Right ventricle myocardium superior (tissue), 1 donor: ENCODE results near the gene SLC4A3. TPM values are rescaled to one million over a fixed set of nuclear protein-coding genes. Genes with fewer than 3 reads are reported as not detected.
"Not testable (repeated sequence)": the region's sequence is repeated elsewhere in the genome, so short reads cannot be mapped to it uniquely, and the experiment has no call there.

Experiments
- ATAC-seq: fragments of 200-7000 bp; cut with Tn5 transposase; one replicate; pipeline ENCODE4 v1.9.1; 2020; ENCODE audit warnings: mild to moderate bottlenecking; ENCODE audit not compliant: poor library complexity
- DNase-seq: peaks from one replicate; pipeline ENCODE4 v3.0.0-alpha.2; 2020
- intact Hi-C: fragments of 100-400 bp; cut with DNase I; formaldehyde crosslinking; loops from one replicate; pipeline ENCODE4 v1.11.2; 2022
- total RNA-seq: library from RNA; stranded (reverse); fragmentation: NEBNext Ultra II Directional; extraction: Animal tissue kit (Norgen Biotek cat#: 25700); gene quantifications from one replicate; pipeline ENCODE4 v1.2.1, GENCODE V29; 2021
- donor health status: DM: no; HTN: yes; CAD: no; lungs with severe emphysema.

The SLC4A3 gene
- total RNA-seq, 1 donor from 2014 or later: 503 TPM

DNA sequence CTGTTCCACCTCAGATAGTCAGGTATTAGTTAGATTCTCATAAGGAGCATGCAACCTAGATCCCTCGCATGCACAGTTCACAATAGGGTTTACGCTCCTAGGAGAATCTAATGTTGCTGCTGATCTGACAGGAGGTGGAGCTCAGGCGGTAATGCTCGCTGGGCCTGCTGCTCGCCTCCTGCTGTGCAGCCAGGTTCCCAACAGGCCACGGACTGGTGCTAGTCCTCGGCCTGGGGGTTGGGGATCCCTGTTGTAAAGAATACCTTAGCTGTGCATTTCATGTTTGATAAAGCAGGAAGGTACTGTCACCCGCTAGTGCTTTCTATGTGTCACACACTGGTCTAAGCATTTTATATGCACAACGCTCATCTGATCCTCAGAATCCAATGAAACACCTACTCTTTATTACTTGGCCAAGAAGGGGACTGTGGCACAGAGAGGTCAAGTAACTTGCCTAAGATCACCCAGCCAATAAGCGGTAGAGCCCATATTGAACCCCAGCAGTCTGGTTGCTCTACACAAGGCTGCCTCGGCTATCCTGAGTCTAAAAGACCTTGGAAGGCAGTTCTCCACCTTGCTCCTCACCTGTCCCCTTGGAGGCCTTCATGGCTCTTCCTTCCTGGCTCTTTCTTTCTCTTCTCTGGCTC, 35.8 kb downstream of the SLC4A3 start:
- DNase-seq (no peak), ATAC-seq (no peak)
- intact Hi-C loops: no loop called here

DNA sequence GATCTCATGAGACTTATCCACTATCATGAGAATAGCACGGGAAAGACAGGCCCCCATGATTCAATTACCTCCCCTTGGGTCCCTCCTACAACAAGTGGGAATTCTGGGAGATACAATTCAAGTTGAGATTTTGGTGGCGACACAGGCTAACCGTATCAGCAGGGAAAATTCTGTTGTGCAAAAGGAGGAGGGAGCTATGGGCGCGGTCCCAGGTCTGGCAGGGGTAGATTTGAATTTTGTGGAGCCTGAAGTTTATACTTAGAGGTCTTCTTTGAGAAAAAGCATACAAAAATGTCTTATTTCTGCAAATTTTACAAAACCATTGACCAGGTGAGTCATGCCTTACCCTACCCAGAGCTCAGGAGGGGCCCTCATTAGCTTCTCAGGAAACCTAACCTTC, 36.6 kb downstream of the SLC4A3 start:
- intact Hi-C loops: no loop called here
- no peak for ATAC-seq
- no peak for DNase-seq

DNA sequence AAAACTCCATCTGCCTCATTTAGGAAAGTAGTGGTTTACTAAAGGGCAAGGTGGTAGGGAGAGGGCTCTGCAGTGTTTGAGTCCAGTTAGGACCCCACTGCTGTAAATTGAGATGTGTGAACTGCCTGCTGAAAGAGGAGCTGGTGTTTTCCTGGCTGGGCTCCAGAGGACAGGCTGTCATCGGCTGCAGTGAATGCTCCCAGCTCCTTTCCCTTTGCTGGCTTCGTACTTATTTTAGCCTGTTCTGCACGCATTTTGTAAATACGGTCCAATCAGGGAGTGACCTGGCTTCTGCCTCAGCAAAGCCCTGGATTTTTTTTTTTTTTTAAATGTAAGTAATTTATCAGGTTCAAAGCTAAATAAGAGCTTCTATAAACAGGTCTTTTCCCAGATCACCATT, 37.5 kb downstream of the SLC4A3 start:
- intact Hi-C loops: no loop called here
- DNase-seq (peak; percentile 82), ATAC-seq (peak; percentile 90)

DNA sequence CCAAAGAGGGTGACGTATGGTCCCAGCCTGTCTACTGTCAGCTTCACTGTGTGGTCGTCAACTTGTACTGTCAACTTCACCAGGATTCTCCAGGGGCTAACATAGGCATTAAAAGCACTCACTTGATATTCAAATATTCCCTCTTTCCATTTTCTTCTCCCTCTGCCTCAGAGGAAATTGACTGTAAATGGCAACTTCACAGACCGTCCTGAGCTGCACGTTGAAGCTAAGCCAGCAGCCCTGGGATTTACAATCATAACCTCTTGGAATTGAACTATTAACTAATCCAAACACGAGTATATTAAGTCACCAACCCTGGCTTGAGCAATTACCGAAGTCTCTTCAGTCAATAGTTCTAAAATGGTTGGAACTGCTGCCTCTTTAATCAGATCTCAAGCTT, 38.5 kb downstream of the SLC4A3 start:
- intact Hi-C loops: no loop called here
- no peak for DNase-seq
- peak; percentile 26 for ATAC-seq

DNA sequence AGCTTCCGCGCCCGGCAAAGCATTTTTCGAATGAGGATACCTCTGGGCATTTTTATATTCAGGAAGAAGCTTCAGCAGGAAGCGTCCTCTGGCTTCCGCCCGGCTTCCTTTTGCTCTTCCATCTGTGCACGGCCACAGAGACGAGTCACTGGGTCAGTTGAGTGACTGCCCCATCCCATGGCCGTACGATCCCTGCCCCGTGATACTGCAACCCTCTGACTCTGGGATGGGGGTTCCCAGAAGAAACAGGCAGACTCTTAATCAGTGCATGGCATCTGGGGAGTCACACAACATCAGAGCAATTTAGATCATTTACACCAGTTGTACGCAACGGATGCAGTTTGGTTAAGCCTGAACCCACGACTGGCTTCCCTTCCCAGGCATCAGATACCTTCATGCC, 40.9 kb downstream of the SLC4A3 start:
- ATAC-seq (no peak), DNase-seq (no peak)
- intact Hi-C loops: no loop called here

DNA sequence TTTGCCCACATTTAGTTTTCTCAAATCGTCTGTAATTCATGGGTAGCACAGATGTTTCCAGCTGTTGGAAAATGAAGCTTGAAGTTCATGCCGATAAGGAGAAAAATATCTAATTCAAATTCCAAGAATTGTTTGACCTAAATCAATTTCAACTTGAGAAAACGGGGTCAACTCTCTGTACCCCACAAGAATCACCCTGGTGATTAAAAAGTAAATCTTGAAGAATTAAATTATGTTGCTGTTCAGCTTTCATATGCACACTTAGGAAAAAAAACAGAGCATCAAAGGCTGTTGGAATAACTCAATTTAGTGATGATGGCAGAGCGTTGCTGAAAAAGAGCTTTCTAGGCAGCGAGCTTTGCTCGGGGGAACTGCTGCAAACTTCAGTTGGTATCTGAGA, 43.0 kb downstream of the SLC4A3 start:
- no peak for ATAC-seq
- DNase-seq: no peak
- intact Hi-C loops: no loop called here

DNA sequence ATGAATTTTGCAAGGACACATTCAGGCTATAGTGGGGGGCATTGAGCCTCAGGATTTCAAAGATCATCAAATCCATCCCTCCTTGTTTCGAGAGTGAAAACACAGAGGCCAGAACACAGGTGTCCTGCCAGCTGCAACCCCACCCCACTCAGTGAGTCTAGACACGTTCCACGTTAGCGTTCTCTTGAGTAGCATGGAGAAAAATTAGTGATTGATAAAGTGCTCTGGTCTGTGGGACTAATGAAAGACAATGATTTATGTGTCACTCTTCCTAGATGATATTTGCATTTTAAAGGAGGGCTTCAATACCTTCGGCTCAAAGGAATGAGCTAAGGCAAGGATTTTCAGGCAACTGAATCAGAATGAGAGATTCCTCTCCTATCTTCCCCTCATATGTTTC, 43.8 kb downstream of the SLC4A3 start:
- intact Hi-C loops: no loop called here
- ATAC-seq (no peak), DNase-seq (no peak)

DNA sequence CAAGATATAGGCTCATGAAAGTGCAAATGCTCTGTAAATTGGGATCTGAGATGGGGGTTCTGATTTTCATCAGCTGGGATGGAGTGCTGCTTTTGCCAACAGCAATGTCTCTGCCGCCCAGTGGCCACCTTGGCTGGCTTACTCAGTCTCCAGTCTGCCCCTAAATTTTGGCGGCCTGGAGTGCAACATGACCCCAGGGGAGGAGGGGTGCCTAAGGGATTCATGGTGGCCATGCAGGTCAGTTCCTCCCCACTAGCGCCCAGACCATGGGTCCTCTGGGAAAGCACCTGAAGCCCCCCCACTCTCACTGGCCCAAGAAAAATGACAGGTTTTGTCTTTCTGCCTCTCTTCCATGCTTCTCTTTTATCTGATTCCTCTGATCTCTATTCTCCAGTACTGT, 45.0 kb downstream of the SLC4A3 start:
- intact Hi-C loops: no loop called here
- DNase-seq (no peak), ATAC-seq (no peak)

DNA sequence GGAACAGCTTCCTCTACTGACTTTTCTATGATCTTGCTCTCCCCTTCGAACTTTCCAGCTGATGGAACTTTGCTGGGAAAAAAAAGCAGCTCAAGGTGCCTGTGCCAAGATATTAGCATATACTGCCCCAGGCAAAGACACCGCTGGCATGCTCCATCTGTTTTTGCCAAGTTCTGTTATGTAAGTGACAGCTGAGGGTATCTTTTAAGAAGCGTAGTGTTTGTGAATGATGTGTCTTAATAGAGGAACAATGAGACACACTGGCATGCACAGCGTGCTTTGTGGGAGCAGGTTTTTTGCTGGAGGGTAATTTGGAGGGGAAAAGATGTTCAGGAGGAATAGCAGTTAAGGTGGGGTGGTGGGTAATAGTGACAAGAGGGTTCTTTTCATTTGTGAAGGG, 47.8 kb downstream of the SLC4A3 start:
- no peak for DNase-seq
- peak; percentile 84 for ATAC-seq
- intact Hi-C loops: no loop called here

DNA sequence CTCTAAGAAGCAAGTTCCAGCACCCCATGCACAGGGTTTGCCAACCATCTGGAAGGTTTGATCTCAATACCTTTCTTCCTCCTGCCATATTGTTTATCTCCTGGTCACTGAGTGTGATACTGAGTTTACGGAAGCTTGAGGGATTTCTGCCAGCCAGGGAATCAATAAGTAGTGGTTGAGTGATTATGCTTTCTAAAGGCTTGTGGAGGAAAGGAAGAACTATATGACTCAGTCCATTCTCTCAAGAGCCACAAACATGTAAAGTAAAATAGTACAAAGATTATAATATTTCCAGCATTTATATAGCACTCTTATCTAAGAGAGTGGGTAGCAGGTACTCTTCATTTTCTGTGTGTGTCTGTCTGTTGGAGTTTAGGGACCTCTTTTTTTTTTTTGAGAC, 49.2 kb downstream of the SLC4A3 start:
- intact Hi-C loops: no loop called here
- ATAC-seq (no peak), DNase-seq (no peak)

DNA sequence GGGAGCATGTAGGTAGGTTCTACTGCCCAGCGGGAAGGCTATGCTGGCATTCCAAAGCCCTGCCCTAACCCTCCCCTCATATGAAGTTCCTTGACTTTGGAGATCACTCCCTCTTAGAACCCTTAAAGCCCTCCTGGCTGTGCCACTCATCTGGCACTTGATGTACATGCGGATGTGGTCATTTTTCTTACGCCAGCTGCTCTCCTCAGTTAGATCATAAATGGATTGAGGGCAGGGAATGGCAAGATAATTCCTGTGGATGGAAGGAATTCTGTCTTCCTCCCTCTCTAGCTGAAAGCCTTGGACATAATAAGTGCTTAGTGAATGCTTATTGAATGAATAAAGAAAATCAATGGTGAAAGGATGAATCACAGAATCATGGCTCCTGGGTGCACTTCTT, 51.6 kb downstream of the SLC4A3 start:
- intact Hi-C loops: no loop called here
- ATAC-seq: no peak
- no peak for DNase-seq

DNA sequence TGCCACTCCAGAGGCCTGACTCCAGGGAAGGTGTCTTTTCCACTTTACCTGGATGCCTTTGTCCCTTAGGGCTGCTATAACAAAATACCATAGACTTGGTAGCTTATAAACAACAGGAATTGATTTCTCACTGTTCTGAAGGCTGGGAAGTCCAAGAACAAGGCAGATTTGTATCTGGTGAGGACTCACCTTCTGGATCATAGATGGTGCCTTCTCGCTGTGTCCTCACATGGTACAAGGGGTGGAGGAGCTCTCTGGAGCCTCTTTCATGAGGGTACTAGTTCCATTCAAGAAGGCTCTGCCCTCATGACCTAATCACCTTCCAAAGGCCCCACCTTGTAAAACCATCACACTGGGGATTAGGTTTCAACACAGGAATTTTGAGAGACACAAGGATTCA, 52.1 kb downstream of the SLC4A3 start:
- DNase-seq: no peak
- intact Hi-C loops: no loop called here

DNA sequence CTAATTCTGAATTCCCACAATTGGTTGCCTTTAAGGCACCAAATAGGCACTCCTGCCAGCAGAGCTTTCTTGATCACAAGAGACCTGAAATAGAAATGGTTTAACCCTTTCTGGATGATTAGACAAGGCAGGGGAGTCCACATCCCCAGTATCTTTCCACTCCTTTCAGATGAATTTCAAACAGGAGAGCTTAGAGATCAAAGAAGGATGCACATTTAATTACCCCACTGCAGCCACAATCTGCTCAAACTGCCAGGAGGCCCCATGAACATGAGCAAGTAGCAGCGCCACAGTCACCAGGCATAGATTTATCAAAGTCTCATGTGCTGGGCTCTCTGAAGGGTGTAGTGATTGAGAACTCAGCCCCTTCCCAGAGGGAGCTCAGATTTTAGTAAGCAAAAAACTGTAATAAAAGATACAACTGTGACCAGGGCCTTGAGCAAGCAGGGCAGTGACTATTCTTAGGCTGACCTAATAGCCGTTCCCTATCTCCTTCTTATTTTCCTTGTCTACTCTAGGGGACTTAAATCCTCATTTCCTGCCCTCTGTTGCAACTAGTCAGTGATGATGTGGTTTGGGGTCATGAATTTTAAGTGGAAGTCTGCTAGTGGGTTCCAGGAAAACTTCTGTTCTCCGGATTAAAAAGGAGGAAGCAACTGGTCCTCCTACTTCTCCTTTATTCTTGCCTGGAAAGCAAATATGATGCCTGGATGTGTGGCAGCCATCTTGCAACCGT, 53.7 kb downstream of the SLC4A3 start:
- intact Hi-C loops: no loop called here
- ATAC-seq (no peak), DNase-seq (no peak)

More for the DNA sequence above, 52.1 kb downstream of the SLC4A3 start:
- ATAC-seq: no peak

DNA sequence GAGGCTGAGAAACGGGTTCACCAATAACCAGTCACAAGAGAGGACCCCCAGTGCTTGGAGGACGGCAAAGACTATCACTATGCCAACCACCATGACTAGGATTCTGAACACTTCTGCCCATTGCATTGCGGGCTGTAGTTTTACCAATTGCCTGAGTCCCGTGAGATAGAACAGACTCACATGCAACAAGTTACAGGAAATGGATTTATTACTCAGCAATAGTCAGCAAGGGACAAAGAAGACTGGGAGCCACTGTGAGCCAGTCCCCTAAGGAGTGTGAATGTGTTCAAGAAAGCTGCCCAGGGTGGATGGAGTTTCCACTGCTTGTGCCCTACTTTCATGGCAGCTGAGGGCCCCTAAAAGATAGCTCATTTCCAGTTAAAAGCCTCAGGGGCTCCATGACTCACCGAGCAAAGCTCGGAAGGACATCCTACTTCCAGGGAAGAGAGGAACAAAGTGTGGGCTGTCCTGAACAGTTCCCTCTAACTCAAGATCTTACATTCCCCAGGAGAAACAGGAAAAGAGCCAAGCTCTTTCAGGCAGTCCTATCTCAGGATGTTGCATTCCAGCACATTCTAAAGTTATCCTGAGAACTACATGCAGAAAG, 54.4 kb downstream of the SLC4A3 start:
- ATAC-seq (peak; percentile 24), DNase-seq (no peak)
- intact Hi-C loops: no loop called here

DNA sequence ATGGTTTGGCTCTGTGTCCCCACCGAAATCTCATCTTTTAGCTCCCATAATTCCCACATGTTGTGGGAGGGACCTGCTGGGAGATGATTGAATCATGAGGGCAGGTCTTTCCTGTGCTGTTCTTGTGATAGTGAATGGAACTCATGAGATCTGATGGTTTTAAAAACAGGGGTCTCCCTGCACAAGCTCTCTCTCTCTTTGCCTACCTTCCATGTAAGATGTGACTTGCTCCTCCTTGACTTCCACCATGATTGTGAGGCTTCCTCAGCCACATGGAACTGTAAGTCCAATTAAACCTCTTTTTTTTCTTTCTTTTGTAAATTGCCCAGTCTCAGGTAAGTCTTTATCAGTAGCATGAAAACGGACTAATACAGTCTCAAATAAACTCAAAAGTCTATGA, 56.0 kb downstream of the SLC4A3 start:
- ATAC-seq, intact Hi-C loops, DNase-seq: not testable (repeated sequence)

DNA sequence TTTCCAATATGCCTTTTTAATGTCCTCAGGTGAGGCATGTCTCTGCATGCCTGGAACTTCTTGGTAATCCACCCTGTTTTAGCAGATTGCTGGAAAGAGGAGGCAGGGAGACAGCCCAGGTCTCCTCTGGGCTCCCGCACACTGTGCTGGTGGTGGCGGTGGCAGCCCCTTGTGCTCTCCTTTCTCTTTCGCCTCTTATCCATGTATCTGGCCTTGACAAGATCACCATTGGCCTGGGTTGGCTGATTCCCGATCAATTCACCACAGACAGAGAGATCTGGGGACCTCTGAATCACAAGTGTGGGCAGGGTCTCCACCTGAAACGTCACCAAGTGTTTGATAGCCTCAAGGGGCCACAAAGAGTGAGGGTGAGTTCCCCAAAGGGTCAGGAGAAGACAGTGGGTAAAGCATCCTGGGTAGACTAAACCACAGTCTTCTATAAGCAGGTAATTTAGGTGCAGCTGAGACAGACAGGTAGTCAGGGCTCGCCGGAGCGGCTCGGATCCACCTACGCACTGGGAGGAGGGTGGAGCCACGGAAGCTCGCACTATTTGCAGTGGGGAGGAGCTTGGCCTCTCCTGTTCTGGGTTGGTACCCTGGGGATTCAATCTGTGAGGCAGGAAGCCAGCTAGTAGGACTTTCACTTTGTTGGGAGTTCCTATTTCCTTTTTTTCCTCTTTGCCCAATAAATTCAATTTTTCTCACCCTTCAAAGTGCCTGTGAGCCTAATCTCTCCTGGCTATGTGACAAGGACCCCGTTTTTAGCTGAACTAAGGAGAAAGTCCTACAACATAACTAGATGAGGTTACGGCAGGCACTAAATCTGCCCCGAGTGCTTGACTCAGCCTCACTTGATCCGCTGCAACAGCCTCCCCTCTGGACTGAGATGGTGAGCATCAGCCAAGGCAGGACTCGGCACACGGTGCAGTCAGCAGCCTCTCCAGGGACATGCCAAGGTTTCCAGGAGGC, 57.6 kb downstream of the SLC4A3 start:
- DNase-seq (peak; percentile 63), ATAC-seq (peak; percentile 75)
- intact Hi-C loops: loop anchor here (5.0 kb wide), 1 partner anchor 143 kb away; the partner anchor contains the start of genes CHPF and TMEM198

DNA sequence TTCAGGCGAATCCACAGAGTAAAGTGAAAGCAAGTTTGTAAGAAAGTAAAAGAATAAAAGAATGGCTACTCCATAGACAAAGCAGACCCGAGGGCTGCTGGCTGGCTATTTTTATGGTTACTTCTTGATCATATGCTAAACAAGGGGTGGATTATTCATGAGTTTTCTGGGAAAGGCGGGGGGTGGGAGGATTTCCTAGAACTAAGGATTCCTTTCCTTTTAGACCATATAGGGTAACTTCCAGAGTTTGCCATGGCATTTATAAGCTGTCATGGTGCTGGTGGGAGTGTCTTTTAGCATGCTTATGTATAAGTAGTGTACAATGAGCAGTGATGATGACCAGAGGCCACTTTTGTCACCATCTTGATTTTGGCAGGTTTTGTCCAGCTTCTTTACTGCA, 59.8 kb downstream of the SLC4A3 start:
- DNase-seq: no peak
- intact Hi-C loops: loop anchor here (5.0 kb wide), 1 partner anchor 145 kb away; the partner anchor contains the start of genes CHPF and TMEM198
- no peak for ATAC-seq

DNA sequence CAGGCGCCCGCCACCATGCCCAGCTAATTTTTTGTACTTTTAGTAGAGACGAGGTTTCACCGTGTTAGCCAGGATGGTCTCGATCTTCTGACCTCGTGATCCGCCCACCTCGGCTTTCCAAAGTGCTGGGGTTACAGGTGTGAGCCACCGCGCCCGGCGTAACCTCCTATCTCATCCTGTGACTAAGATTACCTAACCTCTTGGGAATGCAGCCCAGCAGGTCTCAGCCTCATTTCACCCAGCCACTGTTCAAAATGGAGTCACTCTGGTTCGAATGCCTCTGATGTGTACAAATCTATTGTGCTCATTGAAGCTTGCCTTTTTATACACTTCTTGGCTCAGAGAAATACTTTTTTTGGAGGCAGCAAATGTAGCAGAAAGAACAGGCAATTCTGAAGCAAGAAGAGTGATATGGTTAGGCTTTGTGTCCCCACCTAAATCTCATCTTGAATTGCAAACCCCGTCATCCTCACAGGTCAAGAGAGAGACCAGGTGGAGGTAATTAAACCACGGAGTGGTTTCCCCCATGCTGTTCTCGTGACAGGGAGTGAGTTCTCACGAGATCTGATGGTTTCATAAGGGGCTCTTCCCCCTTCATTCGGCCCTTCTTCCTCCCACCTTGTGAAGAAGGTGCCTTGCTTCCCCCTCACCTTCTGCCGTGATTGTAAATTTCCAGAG, 60.6 kb downstream of the SLC4A3 start:
- no peak for DNase-seq
- intact Hi-C loops: loop anchor here (5.0 kb wide), 1 partner anchor 146 kb away; the partner anchor contains the start of genes CHPF and TMEM198
- ATAC-seq: no peak
